SKM-1 (cell line): Measurements from ENCODE around the gene CLCN4.

ENCODE experiments used
- DNase-seq: peaks from one replicate; lab custom pipeline; 2025; ENCODE audit not compliant: unreplicated experiment; lab: John Stamatoyannopoulos, UW

Gene CLCN4

GRCh38 chrX:10156199-10157031 lies at the start of gene CLCN4:
Gene CLCN4 (plus strand): TSS chrX:10156975. CDS start chrX:10185033, 28,058 bp downstream.
- DNase-seq: peak; percentile 53

GRCh38 chrX:10107483-10107882 lies 49.3 kb upstream of the CLCN4 start:
- DNase-seq: no peak

DNA sequence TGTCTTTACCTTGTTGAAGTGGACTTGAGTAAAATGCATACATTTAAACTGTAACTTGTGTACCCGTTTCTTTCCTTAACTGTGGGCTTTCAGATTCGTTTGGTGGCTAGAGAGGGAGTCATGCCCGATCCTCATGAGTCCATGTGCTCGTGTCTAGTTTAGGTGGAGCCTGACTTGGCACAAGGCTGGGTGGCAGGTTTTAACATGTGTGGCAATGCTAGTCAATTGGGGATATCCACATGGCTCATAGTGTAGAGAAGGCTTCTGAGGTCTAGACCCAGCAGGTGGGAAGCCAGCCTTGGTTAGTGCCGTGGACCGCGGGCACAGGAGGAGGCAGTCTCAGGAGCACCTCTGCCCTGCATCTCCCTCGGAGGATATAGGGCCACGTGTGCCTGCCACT lies 48.5 kb upstream of the CLCN4 start:
- no peak for DNase-seq

- DNase-seq: no peak
Observed at GRCh38 chrX:10109695-10110094, 47.1 kb upstream of the CLCN4 start.

DNA sequence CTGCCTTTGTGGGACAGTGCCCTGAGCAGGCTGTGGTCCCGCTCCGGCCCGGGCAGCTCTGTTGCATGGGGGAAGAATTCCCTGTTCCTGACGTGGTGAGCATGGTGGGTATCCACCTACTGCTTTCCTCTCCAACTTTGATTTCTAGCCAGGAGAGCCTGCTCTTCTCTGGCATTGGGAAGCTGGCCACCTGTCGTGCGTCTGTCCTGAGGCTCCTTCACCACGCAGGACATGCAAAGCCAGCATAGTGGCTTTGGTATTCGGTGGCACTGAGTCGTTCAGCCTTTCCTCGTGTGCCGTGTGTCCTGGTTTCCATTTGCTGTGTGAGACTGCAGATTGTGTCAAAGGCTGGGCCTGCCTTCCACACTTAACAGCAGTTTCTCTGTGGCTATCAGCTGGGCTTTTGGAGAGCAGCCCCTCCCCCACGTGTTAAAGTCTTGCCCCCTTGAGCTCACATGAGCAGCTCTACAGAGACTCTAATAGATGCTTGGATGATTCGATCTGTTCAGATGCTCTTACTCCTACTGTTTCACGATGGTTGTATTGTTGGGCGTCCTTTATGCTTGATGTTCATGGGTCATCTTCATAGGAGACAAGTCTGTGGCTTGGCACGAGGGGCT lies 46.3 kb upstream of the CLCN4 start:
- no peak for DNase-seq

DNA sequence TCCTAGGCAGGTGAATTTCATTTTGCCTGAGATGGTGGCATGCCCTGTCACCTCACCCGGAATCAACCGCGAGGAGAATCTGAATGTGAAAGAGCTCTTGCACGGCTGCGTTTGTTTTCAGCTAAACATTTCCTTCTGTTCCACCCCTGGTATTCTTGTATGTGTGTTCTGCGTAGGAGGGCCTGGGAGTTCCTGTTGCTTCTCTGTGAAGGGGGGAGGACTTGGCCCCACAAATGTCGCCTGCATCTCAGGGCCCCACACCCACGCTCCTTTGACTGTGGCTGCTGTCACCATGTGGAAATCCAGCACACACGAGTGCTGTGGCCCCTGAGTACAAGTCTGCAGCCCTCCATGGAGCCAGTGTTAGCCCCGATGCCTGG lies 45.8 kb upstream of the CLCN4 start:
- DNase-seq: no peak

DNA sequence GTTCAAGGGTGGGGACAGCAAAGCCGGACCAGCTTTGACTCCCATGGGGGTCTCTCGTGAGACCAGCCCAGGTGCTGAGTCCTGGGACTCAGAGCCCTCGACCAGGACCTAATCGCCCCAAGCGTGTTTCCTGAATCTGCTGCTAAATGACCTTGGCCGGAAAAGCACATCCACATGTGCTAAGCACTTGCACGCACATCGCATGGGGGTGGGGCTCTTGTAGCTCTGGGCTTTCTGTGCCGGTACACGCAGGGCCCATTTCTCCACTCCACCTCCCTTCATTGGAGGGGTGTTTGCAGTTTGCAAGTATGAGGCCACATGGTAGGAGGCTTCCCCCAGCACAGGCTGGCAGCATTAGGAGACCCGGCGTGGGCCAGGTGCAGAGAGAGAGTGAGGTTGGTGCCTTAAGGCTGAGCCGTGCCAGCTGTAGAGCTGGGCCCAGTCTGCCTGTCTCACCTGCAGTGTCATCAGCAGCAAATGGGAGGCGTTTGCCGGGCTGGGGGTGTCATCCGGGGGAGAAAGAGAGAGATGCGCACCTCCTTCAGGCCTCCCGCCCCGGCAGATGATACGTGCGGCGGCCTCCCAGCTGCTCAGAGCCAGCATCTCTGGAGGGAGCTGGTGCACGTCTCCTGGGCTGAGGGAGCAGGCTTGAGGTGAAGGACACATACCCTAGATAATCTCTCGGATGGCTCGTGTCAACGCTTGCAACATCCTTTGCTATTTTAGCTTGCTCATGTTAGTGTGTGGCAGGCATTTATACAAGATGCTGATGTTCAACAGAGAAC lies 45.2 kb upstream of the CLCN4 start:
- DNase-seq: no peak

- no peak for DNase-seq
Observed at GRCh38 chrX:10112510-10112909, 44.3 kb upstream of the CLCN4 start.

DNA sequence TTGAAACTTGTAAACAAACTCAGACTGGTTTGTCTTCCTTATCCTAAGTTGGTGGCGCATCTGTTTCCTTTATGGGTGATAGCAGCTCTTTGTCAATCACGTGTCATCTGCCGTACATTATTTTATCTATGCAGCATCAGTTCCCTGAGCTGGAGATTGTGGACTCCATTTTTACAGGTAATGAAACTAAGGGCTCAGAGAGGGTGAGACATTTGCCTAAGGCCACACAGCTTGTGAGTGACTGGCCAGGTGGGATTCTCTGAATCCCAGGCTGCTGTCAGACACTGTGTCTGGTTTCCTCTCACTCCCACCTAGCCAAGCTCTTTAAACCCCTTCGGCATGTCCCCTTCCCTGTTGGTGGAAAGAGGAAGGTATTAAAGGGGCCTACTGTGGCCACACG lies 41.7 kb upstream of the CLCN4 start:
- DNase-seq: no peak

DNA sequence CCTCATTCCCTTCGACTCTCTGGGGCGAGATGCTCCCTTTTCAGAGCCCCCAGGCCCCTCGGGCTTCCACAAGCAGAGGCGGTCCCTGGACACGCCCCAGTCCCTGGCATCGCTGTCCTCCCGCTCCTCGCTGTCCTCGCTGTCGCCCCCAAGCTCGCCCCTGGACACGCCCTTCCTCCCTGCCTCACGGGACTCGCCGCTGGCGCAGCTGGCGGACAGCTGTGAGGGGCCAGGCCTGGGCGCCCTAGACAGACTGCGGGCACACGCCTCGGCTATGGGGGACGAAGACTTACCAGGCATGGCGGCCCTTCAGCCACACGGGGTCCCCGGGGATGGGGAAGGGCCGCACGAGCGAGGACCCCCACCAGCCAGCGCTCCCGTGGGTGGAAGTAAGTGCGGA lies 39.5 kb upstream of the CLCN4 start:
- no peak for DNase-seq

DNA sequence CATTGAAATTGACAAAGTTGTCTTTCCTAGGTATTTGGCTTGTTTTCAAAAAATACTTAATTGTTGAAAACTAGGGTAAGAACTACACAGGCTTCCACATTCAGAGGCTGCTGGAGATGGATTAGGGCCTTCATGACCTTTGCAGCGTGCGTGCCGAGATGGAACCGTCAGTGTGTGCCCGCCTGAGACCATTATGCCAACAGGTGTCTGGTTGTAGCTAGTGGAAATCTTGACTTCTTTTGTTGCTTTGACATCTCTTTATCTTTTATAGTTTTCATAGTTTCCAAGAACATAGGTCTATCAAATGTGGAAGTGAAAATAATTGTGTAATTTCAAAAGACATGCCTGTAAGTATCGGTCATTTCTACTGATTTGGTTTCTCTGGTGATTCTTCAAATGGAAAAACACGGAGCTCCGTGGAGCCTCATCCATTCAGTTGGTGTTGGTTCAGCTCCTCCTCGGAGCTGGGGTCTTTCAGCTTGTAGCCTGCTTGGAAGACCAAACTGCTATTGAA lies 38.9 kb upstream of the CLCN4 start:
- no peak for DNase-seq

DNA sequence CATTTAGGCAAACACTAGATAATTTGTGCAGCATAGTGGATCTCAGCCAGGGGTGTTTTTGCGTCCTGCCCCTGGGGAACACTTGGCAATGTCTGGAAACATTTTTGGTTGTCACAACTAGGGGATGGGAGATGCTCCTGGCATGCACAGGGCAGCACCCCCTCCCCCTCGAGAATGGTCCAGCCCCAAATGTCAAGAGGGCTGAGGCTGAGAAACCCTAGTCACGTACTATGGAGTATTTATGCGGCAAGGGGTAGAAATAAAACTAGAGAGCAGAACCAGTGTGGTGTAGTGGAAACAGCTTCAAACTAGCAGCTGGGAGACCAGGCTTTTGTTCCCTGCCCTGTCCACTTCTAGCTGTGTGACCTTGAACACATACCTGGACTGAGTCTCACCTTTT lies 38.2 kb upstream of the CLCN4 start:
- no peak for DNase-seq

DNA sequence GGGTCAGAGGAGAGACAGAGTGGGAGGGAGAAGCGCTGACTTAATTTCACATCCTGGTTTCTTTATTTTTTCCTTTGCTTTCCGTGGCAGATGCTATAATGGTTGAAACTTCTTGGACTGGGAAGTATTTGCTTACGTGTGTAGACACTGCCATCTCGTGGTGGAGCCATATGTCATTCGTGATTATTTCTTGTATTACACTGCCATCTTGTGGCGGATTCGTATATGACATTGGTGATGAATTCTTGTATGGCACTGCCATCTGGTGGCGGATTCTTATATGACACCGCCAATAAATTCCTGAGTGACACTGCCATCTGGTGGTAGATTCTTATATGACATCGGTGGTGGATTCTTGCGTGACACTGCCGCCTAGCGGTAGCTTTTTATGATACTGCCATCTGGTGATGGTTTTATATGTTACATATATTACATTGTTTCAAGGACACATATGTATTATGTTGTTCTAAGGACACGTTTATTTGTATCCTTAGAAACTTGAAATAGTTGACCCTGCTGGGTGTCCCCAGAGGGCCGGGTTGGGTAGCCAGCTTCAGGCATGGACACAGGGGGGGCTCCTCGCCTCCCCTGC lies 37.3 kb upstream of the CLCN4 start:
- DNase-seq: peak; percentile 12

DNA sequence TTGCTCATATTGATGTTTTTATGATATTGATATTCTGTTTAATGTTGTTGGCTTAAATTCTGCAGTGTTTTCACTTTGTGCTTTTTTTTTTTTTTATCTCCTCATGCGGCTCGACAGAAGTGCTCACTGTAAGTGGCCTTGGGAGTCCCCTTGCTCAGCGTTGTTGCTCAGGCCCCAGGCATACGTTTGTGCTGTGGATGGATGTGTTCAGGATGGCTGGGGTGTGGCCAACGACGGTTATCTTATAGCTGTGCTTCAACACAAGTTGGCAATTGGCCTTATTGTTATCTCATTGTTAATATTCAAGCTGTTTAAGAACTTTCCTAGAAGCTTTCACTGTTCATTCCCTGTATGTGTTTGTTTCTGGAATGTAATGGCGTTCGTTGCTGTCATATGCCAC lies 36.4 kb upstream of the CLCN4 start:
- no peak for DNase-seq

DNA sequence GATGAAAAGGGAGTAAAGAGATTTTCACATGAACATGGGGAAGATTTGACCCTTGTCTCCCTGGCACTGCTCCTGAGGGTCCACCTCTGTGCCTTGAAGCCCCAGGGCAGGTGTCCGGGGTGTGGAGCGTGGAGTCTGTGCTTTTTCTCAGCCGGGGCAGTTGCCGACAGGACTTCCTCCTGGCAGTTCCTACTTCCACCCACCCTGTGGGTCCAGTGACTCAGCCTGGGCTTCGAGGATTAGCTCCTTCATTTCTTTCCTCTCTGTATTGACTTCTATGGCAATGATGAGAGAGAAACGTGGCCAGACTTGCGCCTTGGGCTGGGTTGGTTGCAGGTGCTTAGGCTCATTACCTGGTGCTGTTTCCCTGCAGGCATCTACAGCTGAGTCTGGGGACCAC lies 35.9 kb upstream of the CLCN4 start:
- peak; percentile 1 for DNase-seq

- DNase-seq: peak; percentile 52
Observed at GRCh38 chrX:10121787-10122186, 35.0 kb upstream of the CLCN4 start.

- no peak for DNase-seq
Observed at GRCh38 chrX:10124506-10125247, 32.1 kb upstream of the CLCN4 start.

DNA sequence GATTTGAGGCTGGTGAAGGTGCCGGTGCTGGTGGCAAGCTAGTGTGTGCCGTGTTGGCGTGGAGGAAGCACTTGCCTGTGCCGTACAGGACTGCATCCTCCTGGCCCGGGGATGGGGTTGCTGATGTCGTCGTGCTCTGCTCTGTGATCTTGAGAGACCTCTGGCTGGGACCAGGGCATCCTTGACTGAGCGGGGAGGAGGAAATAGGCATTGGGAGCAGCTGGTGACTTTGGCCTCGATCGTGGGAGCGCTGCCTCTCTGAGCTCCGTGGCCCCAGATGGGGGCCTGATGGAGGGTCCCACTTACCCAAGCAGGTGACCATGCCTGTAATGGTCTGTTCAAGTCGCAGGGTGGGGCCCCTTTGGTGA lies 31.5 kb upstream of the CLCN4 start:
- no peak for DNase-seq

DNA sequence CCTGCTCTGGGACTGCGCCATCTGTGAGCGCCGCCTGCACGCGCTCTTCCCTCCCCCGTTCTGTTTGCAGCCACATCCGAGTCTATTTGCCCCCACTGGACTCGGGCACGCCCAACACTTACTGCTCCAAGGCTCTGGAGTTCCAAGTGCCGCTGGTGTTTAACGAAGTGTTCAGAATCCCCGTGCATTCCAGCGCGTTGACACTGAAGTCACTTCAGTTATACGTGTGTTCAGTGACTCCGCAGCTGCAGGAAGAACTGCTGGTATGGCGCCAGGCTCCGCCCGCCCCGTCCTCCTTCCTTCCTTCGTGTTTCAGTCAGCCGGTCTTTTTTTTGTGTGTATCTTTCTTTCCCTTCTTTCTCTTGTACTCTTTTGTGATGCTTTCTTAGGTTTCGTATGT lies 30.7 kb upstream of the CLCN4 start:
- no peak for DNase-seq

DNA sequence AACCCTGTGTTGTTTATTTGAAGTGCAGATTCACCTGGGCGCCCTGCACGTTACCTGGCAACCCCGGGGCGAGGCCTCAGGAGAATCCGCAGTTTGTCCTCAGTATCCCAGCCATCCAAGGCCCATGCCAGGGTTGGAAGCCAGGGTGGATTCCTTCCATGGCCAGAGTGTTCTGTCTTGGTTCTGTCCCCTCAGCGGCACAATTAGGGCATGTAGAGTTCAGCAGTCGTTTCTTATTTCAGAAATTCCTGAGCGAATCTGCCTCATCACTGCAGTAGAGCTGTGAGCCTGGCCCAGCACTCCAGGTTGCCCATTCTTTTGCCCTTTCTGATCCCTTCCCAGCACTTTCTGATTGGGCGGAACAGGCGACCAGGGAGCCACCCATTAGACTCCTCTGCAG lies 29.9 kb upstream of the CLCN4 start:
- no peak for DNase-seq

DNA sequence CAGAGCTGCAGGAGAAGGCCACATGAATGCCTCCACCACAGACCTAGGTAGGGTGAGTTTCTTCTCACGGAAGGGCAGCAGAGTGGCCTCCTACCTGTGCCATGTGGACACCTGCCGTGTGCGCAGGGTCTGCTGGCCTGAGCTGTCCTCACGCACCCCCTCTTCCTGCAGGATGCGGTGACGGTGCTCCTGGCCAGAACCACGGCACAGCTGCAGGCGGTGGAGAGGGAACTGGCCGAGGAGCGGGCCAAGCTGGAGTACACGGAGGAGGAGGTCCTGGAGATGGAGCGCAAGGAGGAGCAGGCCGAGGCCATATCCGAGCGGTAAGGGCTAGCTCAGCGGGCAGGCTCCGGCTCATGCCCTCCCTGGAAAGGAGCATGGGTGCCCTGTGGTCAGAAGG lies 28.4 kb upstream of the CLCN4 start:
- no peak for DNase-seq
